Gastroesophageal sphincter (tissue), 3 donors: ENCODE data around the gene INTS2.

ENCODE experiments used
- EP300 ChIP-seq: sonication (generic); formaldehyde crosslinking; IDR thresholded peaks from one replicate; pipeline ENCODE4 v1.6.1; 2017; ENCODE audit warnings: antibody characterized with exemption, mild to moderate bottlenecking
- POLR2A ChIP-seq, 2 donors: fragments of 450-650 bp; IDR thresholded peaks; one replicate each; pipeline ENCODE4 v1.6.1; 2017; ENCODE audit warnings: antibody characterized with exemption in 2 of 2, mild to moderate bottlenecking in 2 of 2, moderate library complexity in 1 of 2
- POLR2AphosphoS5 ChIP-seq: sonication (generic); formaldehyde crosslinking; IDR thresholded peaks from one replicate; pipeline ENCODE4 v1.6.1; 2017; ENCODE audit warnings: antibody characterized with exemption
- TF ChIP-seq, protein P1 (sequence below), 4 experiments: fragments of 200-600 bp in 2 of 4; fragments of 450-650 bp in 2 of 4; sonication (generic) in 1 of 4; IDR thresholded peaks; one replicate each; pipeline ENCODE4 v1.5.1; 2017 to 2019; ENCODE audit warnings: antibody characterized with exemption in 4 of 4, mild to moderate bottlenecking in 2 of 4, moderate library complexity in 2 of 4

DNA sequence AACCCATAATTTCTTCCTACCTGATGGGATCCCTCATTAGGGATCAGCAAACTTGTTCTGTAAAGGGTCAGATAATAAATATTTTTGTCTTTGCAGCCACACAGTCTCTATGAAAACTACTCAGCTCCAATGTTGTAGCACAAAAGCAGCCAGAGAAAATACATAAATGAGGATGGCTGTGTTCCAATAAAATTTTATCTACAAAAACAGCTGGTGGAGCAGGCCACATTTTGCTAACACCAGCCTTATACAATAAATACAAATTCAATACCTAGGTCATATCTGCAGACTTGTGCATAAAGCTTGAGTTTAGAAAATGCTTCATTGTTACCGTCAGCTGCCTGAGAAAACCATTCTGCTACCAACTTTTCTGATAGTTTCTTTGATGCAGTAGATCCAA lies 38.4 kb upstream of the INTS2 start:
- TF ChIP-seq, protein P1, sequence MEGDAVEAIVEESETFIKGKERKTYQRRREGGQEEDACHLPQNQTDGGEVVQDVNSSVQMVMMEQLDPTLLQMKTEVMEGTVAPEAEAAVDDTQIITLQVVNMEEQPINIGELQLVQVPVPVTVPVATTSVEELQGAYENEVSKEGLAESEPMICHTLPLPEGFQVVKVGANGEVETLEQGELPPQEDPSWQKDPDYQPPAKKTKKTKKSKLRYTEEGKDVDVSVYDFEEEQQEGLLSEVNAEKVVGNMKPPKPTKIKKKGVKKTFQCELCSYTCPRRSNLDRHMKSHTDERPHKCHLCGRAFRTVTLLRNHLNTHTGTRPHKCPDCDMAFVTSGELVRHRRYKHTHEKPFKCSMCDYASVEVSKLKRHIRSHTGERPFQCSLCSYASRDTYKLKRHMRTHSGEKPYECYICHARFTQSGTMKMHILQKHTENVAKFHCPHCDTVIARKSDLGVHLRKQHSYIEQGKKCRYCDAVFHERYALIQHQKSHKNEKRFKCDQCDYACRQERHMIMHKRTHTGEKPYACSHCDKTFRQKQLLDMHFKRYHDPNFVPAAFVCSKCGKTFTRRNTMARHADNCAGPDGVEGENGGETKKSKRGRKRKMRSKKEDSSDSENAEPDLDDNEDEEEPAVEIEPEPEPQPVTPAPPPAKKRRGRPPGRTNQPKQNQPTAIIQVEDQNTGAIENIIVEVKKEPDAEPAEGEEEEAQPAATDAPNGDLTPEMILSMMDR (IDR thresholded peaks at IDR 0.05): no peak
- TF ChIP-seq POLR2A (IDR thresholded peaks at IDR 0.05): no peak
- no peak for TF ChIP-seq EP300
- no peak for TF ChIP-seq POLR2AphosphoS5
